AG20443 (cell line): ENCODE results near the gene MAS1L.

Experiments
- DNase-seq: peaks from one replicate; pipeline ENCODE4 v3.0.0; 2012; ENCODE audit warnings: low spot score, mixed read lengths

MAS1L gene

GRCh38 chr6:29510202-29510601 is 22.4 kb upstream of the MAS1L start:
- no peak for DNase-seq

GRCh38 chr6:29509711-29510110 is 22.0 kb upstream of the MAS1L start:
- no peak for DNase-seq

- DNase-seq, result no peak
These were observed 21.5 kb upstream of the MAS1L start for GRCh38 chr6:29509239-29509638.

- no peak for DNase-seq
These were observed 19.6 kb upstream of the MAS1L start for GRCh38 chr6:29507319-29507718.

GRCh38 chr6:29506446-29507067 is 18.8 kb upstream of the MAS1L start:
- no peak for DNase-seq

GRCh38 chr6:29505808-29506207 is 18.1 kb upstream of the MAS1L start:
- DNase-seq, result no peak

GRCh38 chr6:29504961-29505360 is 17.2 kb upstream of the MAS1L start:
- DNase-seq, result no peak

GRCh38 chr6:29502597-29502996 is 14.8 kb upstream of the MAS1L start:
- no peak for DNase-seq

- no peak for DNase-seq
These were observed 14.4 kb upstream of the MAS1L start for GRCh38 chr6:29502181-29502580.

GRCh38 chr6:29501106-29501505 is 13.3 kb upstream of the MAS1L start:
- no peak for DNase-seq

GRCh38 chr6:29500594-29500993 is 12.8 kb upstream of the MAS1L start:
- no peak for DNase-seq

- no peak for DNase-seq
These were observed 11.9 kb upstream of the MAS1L start for GRCh38 chr6:29499704-29500103.

- no peak for DNase-seq
These were observed 9.2 kb upstream of the MAS1L start for GRCh38 chr6:29496961-29497360.

- no peak for DNase-seq
These were observed 7.8 kb upstream of the MAS1L start for GRCh38 chr6:29495571-29495970.

- DNase-seq, result no peak
These were observed 6.4 kb upstream of the MAS1L start for GRCh38 chr6:29494131-29494530.

- DNase-seq, result no peak
These were observed 5.5 kb upstream of the MAS1L start for GRCh38 chr6:29493261-29493660.

- no peak for DNase-seq
These were observed 3.8 kb upstream of the MAS1L start for GRCh38 chr6:29491574-29491973.

GRCh38 chr6:29490552-29490951 is 2.8 kb upstream of the MAS1L start:
- no peak for DNase-seq

GRCh38 chr6:29490055-29490454 is 2.3 kb upstream of the MAS1L start:
- DNase-seq, result no peak

GRCh38 chr6:29489286-29489685 is 1.5 kb upstream of the MAS1L start:
- no peak for DNase-seq

- DNase-seq, result no peak
These were observed 1.1 kb upstream of the MAS1L start for GRCh38 chr6:29488874-29489273.

GRCh38 chr6:29487131-29487530 is 625 bp downstream of the MAS1L start:
- DNase-seq, result no peak

- no peak for DNase-seq
These were observed 1.2 kb downstream of the MAS1L start for GRCh38 chr6:29486577-29486976.

GRCh38 chr6:29483735-29484134 is 4.0 kb downstream of the MAS1L start:
- DNase-seq, result no peak

- DNase-seq, result no peak
These were observed 4.6 kb downstream of the MAS1L start for GRCh38 chr6:29483186-29483585.
